IPS-20b (cell line): ENCODE measurements around the gene CRAT.

Source experiments
- H3K27ac ChIP-seq: one replicate; pipeline ENCODE4 v1.5.1; 2013; ENCODE audit warnings: low read length
- H3K27me3 ChIP-seq: 2 replicates; pipeline ENCODE4 v1.6.1; 2013; ENCODE audit warnings: mild to moderate bottlenecking, low read length, inconsistent platforms; ENCODE audit not compliant: insufficient read depth
- H3K36me3 ChIP-seq: 2 replicates; pipeline ENCODE4 v1.6.1; 2013; ENCODE audit warnings: low read depth, mild to moderate bottlenecking, inconsistent platforms, low read length, moderate library complexity; ENCODE audit not compliant: insufficient read depth
- H3K4me1 ChIP-seq: 2 replicates; pipeline ENCODE4 v1.6.1; 2013; ENCODE audit warnings: mild to moderate bottlenecking, control low read depth, inconsistent platforms, low read length, moderate library complexity; ENCODE audit not compliant: insufficient read depth
- H3K4me3 ChIP-seq: 2 replicates; pipeline ENCODE4 v1.5.1; 2013; ENCODE audit warnings: mild to moderate bottlenecking, low read length, inconsistent platforms
- H3K9ac ChIP-seq: 2 replicates; pipeline ENCODE4 v1.6.1; 2013; ENCODE audit warnings: low read depth, mild to moderate bottlenecking, inconsistent platforms, low read length, moderate library complexity
- H3K9me3 ChIP-seq: 2 replicates; pipeline ENCODE4 v1.6.1; 2013; ENCODE audit warnings: mild to moderate bottlenecking, low read depth, low read length, inconsistent platforms; ENCODE audit not compliant: insufficient read depth

The CRAT gene

DNA sequence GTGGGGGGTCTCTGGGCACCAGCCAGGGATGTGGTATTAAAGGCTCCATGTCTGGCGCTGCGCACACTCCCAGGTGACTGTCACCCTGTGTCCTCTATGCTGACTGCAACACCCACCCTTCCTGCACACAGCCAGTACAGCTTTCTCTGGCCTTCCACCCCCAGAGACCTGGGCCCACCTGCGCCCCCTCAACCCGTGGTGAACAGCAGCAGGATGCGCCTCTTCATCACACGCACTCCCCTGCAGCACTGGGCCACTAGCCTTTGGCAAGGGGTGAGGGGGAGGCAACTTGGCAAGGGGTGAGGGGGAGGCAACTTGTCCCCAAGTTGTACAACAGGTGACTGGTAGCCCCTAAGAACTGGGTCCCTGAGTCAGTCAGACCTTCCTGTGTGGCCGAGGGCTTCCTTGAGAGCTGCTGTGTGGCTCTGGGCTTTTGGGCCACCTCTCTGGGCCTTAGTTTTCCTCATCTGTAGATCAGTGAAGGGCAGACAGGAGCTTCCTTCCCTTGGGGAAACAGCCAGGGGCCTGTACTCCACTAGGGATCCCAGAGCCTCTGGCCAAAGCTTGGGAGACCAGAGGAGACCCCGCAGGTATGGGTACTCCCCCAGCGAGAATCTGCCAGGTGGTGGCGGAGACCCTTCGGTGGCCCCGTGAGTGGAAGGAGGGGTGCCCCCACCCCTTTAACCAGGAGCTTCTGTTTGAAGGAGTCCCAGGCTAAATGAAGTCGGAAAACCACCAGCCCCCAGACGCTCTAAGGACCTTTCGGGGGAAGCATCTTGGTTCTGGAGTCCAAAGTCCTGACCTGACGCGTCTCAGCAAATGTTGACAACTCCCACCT, 4.5 kb downstream of the CRAT start:
- H3K36me3 ChIP-seq = no peaks in the 10 kb centered on the region
- H3K4me1 ChIP-seq = no peaks in the 10 kb centered on the region
- H3K9ac ChIP-seq = no peak overlapping the region
- no peak overlapping the region for H3K27ac ChIP-seq
- H3K27me3 ChIP-seq = peaks cover 29% of the 10 kb centered on the region
- no peak overlapping the region for H3K4me3 ChIP-seq
- no peaks in the 10 kb centered on the region for H3K9me3 ChIP-seq

DNA sequence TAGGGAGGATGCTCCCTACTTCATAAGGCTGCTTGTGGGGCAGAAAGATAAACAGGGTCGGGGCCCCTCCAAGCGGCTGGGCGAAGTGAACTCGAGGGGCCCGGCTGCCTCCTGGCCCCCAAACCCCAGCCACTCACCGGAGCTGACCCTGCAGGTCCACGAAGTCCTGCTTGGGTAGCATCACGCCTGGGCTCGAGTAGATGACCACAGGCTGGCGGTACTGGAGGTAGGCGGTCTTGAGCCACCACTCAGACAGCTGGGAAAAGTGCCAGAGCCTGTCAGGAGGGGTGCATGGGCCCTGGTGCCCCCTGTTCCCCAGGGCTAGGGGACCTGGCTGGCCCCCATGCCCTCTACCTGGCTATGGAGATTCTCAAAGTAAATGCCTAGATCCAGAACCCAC, 6.5 kb downstream of the CRAT start:
- no peak overlapping the region for H3K9ac ChIP-seq
- no peaks in the 10 kb centered on the region for H3K9me3 ChIP-seq
- H3K4me1 ChIP-seq = no peaks in the 10 kb centered on the region
- no peak overlapping the region for H3K4me3 ChIP-seq
- H3K27me3 ChIP-seq = peaks cover 22% of the 10 kb centered on the region
- H3K36me3 ChIP-seq = no peaks in the 10 kb centered on the region
- H3K27ac ChIP-seq = no peak overlapping the region

DNA sequence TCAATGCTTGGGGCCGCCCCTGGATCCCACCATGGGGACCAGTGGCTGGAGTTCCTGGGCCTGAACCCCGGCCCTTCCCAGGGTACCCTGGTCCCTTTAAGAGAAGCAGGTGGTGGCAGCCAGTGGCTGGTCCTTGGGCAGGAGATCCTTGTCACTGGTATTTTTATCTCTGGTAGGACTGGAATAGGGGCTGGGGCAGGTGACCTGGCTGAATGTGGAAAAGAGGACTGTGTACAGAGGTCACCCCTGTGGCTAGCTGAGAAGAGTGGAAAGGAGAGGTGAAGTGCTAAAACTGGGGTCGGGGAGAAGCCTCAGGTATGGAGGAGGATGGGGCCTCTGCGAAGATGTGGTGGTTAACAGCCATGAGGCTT, 7.0 kb downstream of the CRAT start:
- no peak overlapping the region for H3K4me3 ChIP-seq
- no peak overlapping the region for H3K27ac ChIP-seq
- no peaks in the 10 kb centered on the region for H3K9me3 ChIP-seq
- H3K9ac ChIP-seq = no peak overlapping the region
- H3K36me3 ChIP-seq = no peaks in the 10 kb centered on the region
- H3K4me1 ChIP-seq = no peaks in the 10 kb centered on the region
- H3K27me3 ChIP-seq = peaks cover 17% of the 10 kb centered on the region

DNA sequence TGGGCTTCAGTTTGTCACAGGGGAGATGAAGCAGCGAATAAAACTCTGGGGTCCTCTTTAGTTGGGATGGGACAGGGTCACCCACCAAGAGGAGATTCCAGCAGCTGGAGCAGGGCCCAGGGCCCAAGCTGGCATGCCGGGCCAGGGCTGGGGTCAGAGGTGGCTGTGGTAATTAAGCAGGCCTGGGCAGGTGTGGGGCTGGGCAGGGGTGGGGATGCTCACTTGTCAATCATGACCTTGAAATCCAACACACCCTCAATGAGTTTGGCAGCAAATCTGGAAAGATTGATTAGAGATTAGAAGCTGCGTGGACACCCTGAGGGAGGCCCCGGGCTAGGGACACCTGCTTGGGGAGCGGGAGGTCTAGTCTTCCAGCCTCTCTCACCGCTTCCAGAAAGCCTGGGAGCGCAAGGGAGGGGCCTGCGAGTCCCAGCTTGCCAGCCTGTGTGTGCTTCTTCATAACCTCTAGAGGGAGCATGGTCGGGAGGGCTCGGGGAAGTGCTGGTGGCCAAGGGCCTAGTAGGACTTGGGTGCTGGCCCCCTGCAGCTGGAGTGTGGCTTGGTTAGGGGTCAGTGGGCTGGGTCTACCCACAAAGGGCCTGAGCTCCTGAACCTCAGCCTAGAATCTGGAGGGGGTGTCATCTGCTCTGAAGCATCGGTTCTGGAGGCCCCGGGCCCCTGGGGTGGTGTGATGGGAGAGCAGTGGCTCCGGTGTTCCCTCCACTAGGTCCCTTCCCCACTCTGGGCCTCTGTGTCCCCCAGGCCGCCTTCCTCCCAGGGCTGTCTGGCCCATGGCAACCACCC, 7.6 kb downstream of the CRAT start:
- Histone ChIP-seq H3K9ac (no peak overlapping the region), H3K27ac (no peak overlapping the region), H3K4me1 (no peaks in the 10 kb centered on the region), H3K36me3 (no peaks in the 10 kb centered on the region), H3K4me3 (no peak overlapping the region), H3K27me3 (peaks cover 16% of the 10 kb centered on the region), H3K9me3 (no peaks in the 10 kb centered on the region)

DNA sequence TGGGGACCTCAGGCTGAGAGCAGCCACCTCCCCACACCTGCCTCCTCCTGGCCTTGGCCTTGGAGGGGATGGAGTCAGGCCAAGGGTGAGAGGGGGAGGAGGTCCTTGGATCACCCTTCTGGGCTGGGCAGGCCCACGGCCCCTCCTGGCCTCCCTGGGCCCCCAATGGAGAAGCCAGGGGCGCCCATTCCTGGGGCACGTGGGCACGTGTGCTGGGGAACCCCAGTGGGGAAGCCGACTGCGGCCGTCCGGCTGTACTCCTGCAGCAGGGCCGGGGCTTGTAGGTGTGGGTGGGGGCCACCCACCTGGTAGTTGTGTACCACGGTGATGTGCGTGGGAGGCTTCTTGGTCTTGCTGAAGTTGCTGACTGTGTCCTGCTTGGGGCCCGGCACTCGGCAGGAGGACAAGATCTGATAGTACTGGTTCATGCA, 8.5 kb downstream of the CRAT start:
- Histone ChIP-seq H3K27ac (no peak overlapping the region), H3K9ac (no peak overlapping the region), H3K27me3 (peaks cover 16% of the 10 kb centered on the region), H3K36me3 (no peaks in the 10 kb centered on the region), H3K4me3 (no peak overlapping the region), H3K9me3 (no peaks in the 10 kb centered on the region), H3K4me1 (no peaks in the 10 kb centered on the region)

DNA sequence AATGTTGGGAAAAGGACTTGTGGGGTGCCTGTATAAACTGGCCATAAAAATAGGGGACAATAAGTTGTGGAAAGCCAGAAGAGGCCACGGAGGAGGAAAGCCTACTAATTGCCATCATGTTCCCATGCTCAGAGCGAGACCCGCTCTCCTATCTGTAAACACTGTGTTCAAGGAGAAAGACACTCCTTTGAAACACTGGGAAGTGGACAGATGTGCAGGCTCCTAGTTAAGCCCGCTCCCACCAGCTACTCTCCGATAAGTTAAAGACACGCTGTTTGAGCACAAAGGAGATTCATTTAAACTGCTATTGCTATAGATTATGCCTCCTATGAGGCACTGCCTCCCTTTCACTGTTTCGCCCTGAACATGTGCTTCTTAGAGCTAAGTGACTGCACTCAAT, 9.3 kb downstream of the CRAT start:
- Histone ChIP-seq H3K27me3 (peaks cover 16% of the 10 kb centered on the region), H3K36me3 (no peaks in the 10 kb centered on the region)

DNA sequence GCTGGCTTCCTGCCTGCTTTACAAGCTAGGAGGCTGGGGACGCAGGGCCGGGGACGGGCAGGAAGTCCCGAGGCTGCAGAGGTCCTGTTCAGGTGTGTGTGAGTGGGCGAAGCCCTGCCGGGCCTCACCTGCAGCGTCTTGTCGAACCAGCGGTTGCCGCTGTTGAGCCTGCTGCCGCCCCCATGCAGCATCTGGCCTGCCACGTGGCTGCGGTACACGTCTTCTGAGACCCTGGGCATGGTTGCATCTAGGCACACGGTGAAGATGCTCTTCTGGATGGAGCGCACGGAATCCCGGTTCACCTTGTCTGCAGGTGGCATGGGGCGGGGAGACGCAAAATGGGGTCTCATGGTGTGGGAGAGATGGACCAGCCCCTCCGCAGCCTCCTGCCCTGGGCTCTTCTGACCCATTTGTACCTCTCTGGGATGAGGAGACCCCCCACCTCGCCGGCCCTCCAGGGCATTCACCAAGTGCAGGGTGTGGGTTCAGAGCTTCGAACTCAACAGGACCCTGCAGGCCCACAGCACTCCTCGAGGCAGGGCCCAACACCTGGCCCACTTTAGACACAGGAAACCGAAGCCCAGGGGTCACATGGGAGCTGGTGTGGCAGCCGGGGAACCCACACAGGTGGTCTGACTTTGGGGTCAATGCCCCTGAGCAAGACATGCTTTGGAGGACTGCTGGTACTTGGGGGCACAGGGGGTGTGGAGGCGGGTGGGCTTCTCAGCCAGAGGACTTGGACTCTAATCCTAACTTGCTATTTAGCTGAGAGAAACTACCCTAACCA, 10.0 kb downstream of the CRAT start:
- no peak overlapping the region for H3K27ac ChIP-seq
- no peaks in the 10 kb centered on the region for H3K9me3 ChIP-seq
- H3K36me3 ChIP-seq = no peaks in the 10 kb centered on the region
- H3K4me1 ChIP-seq = no peaks in the 10 kb centered on the region
- H3K4me3 ChIP-seq = no peak overlapping the region
- H3K27me3 ChIP-seq = peaks cover 16% of the 10 kb centered on the region
- no peak overlapping the region for H3K9ac ChIP-seq

More for the DNA sequence above, 9.3 kb downstream of the CRAT start:
- no peaks in the 10 kb centered on the region for H3K4me1 ChIP-seq
- H3K27ac ChIP-seq = no peak overlapping the region
- no peak overlapping the region for H3K4me3 ChIP-seq
- no peaks in the 10 kb centered on the region for H3K9me3 ChIP-seq
- no peak overlapping the region for H3K9ac ChIP-seq

DNA sequence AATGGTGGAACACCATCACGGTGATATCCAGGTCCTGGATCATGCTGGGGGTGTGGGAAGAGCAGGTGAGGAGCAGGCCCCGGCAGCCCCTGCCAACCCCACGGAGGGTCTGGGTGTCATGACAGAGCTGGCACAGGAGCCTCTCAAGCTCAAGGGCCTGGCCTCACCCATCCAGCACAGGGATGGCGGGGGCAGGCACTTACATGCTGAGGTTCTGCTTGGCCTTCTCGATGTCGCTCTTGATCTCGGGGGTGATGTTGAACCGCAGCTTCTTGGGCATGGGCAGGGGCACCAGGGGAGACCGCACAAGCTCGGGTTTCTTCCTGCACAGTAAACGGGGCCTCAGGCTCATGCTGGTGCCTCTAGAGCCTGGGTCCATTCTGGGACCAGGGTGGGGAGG, 12.3 kb downstream of the CRAT start:
- no peaks in the 10 kb centered on the region for H3K4me1 ChIP-seq
- H3K4me3 ChIP-seq = no peak overlapping the region
- H3K36me3 ChIP-seq = no peaks in the 10 kb centered on the region
- H3K9ac ChIP-seq = no peak overlapping the region
- no peak overlapping the region for H3K27ac ChIP-seq
- H3K9me3 ChIP-seq = no peaks in the 10 kb centered on the region
- peaks cover 16% of the 10 kb centered on the region for H3K27me3 ChIP-seq

DNA sequence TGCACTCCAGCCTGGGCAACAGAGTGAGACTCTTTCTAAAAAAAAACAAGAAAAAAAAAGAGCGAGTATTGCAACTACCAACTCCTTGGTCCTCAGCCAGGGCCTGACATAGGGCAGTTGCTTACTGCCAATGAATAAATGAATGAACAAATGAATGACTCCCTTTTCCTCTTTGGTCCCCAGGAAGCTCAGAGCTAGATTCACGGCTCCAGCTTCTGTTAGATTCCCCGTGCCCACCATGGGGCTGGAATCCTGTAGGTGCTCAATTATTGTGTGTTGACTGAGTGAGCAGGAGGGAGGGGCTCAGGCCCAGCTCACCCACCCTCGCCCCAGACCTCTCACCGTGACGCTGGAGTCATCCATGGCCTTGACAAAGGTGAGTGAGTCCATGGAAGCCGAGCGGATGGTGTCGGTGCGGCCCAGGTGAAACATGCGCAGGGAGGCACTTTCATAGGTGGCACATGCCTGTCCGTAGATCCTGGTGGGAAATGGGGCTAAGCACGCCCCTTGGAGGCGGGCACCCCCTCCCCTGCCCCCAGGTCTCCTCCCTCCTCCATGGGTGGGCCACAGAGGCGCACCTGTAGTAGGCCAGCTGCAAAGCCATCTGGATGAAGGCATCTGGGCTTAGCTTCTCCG, 12.8 kb downstream of the CRAT start:
- no peaks in the 10 kb centered on the region for H3K4me1 ChIP-seq
- H3K9ac ChIP-seq = no peak overlapping the region
- no peaks in the 10 kb centered on the region for H3K9me3 ChIP-seq
- H3K36me3 ChIP-seq = no peaks in the 10 kb centered on the region
- no peak overlapping the region for H3K4me3 ChIP-seq
- H3K27me3 ChIP-seq = peaks cover 16% of the 10 kb centered on the region
- no peak overlapping the region for H3K27ac ChIP-seq

DNA sequence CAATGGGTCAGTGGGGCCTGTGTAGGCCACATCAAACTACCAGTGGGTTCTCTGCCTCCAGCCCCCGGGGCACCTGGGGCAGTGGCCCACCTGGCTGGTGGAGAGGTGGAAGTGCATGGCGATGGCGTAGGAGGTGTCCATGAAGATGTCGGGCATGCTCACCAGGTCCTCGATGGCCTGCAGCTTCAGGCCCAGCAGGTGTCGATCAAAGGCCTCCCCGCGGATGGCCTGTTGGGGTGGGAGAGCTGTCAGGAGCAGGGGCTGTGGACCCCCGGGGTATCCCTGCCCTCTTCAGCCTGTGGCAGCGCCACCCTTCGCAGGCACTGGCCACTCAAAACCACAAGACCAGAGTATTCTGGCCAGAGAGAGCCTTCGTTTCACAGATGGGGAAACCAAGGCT, 14.7 kb downstream of the CRAT start:
- no peaks in the 10 kb centered on the region for H3K9me3 ChIP-seq
- H3K9ac ChIP-seq = no peak overlapping the region
- H3K36me3 ChIP-seq = no peaks in the 10 kb centered on the region
- no peak overlapping the region for H3K27ac ChIP-seq
- no peak overlapping the region for H3K4me3 ChIP-seq
- H3K4me1 ChIP-seq = no peaks in the 10 kb centered on the region
- H3K27me3 ChIP-seq = peaks cover 6% of the 10 kb centered on the region

DNA sequence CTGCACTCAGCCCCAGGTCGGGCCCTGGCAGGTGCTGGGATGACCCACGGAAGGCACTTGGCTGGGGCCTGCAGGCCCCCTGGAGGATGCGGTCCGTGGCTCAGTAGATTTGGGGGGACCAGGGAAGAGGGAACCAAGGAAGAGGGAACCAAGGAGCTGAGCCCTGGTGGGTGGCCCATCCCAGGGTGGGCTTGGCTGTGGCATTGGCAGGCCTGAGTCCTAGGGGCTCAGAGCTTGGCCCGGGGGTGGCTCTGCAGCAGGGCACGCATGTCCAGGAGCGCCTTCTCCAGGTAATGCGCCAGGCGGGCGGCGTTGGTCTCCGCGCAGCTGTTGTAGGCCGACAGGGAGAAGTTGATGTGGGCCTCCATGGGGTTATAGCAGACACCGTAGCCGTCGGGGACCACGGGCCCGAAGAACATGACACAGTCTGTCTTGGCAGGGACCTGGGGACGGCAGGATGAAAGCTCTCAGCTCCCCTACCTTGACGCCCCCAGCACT, 15.4 kb downstream of the CRAT start:
- H3K27me3 ChIP-seq = no peaks in the 10 kb centered on the region
- no peaks in the 10 kb centered on the region for H3K4me1 ChIP-seq
- H3K4me3 ChIP-seq = no peak overlapping the region
- no peak overlapping the region for H3K27ac ChIP-seq
- no peak overlapping the region for H3K9ac ChIP-seq
- H3K36me3 ChIP-seq = no peaks in the 10 kb centered on the region
- no peaks in the 10 kb centered on the region for H3K9me3 ChIP-seq
